Keratinocyte (primary cell): ENCODE data around the gene PFDN5. TPM values are rescaled to one million over a fixed set of nuclear protein-coding genes. Genes with fewer than 3 reads are reported as not detected.

Experiments
- DNase-seq: peaks from one replicate; pipeline ENCODE4 v3.0.0-alpha.2; 2011; ENCODE audit warnings: low read depth, missing footprints, low spot score
- FAIRE-seq: peaks from 2 replicates; lab custom pipeline; 2011; peaks lifted over from hg19 to GRCh38; lab: Jason Lieb, UNC
- H2AFZ ChIP-seq: 2 replicates; pipeline ENCODE4 v1.6.0; 2012; ENCODE audit warnings: low read length, control low read depth, inconsistent platforms; ENCODE audit not compliant: control insufficient read depth
- H3K27ac ChIP-seq: 2 replicates; pipeline ENCODE4 v1.5.1; 2011; ENCODE audit warnings: low read length; ENCODE audit not compliant: control insufficient read depth, insufficient read depth
- H3K27me3 ChIP-seq: 3 replicates; pipeline ENCODE4 v1.6.0; 2011; ENCODE audit warnings: low read length; ENCODE audit not compliant: control insufficient read depth, insufficient read depth; ENCODE audit errors: extremely low read depth
- H3K36me3 ChIP-seq, 2 experiments: 2 replicates in 1 of 2; 3 replicates in 1 of 2; pipeline ENCODE4 v1.5.1; 2011; ENCODE audit warnings: low read length in 2 of 2, mild to moderate bottlenecking in 1 of 2; ENCODE audit not compliant: control insufficient read depth in 2 of 2, insufficient read depth in 2 of 2; ENCODE audit errors: extremely low read depth in 1 of 2
- H3K4me1 ChIP-seq: 3 replicates; pipeline ENCODE4 v1.5.1; 2011; ENCODE audit warnings: low read length; ENCODE audit not compliant: control insufficient read depth, insufficient read depth; ENCODE audit errors: extremely low read depth
- H3K4me2 ChIP-seq: 3 replicates; pipeline ENCODE4 v1.6.0; 2011; ENCODE audit warnings: low read depth, low read length; ENCODE audit not compliant: control insufficient read depth, insufficient read depth; ENCODE audit errors: extremely low read depth
- H3K4me3 ChIP-seq, 3 experiments: fragments of 200-600 bp in 1 of 3; sonication (generic) in 1 of 3; 2 replicates in 2 of 3; 3 replicates in 1 of 3; pipeline ENCODE4 v1.5.1; 2011 to 2016; ENCODE audit warnings: low read length in 3 of 3, mild to moderate bottlenecking in 3 of 3, control low read depth in 2 of 3, inconsistent platforms in 1 of 3, low read depth in 1 of 3, mixed read lengths in 1 of 3, mixed run types in 1 of 3, moderate library complexity in 1 of 3; ENCODE audit not compliant: control insufficient read depth in 2 of 3, insufficient read depth in 2 of 3; ENCODE audit errors: extremely low read depth in 1 of 3
- H3K79me2 ChIP-seq: 2 replicates; pipeline ENCODE4 v1.6.0; 2012; ENCODE audit warnings: low read length; ENCODE audit not compliant: control insufficient read depth, insufficient read depth
- H3K9ac ChIP-seq: 3 replicates; pipeline ENCODE4 v1.6.0; 2011; ENCODE audit warnings: low read length; ENCODE audit not compliant: control insufficient read depth, insufficient read depth; ENCODE audit errors: extremely low read depth
- H3K9me1 ChIP-seq: 3 replicates; pipeline ENCODE4 v1.6.0; 2011; ENCODE audit warnings: low read length; ENCODE audit not compliant: control insufficient read depth, insufficient read depth; ENCODE audit errors: extremely low read depth
- H3K9me3 ChIP-seq: 2 replicates; pipeline ENCODE4 v1.5.1; 2012; ENCODE audit warnings: low read depth, low read length; ENCODE audit not compliant: control insufficient read depth
- H4K20me1 ChIP-seq: 3 replicates; pipeline ENCODE4 v1.6.0; 2011; ENCODE audit warnings: low read length; ENCODE audit not compliant: control insufficient read depth, insufficient read depth; ENCODE audit errors: extremely low read depth
- EZH2 ChIP-seq: IDR thresholded peaks from one replicate; pipeline ENCODE4 v1.6.1; 2012; ENCODE audit warnings: inconsistent platforms, mild to moderate bottlenecking, low read length, moderate library complexity
- dilution Hi-C: fragments of 300-500 bp; cut with MboI; formaldehyde crosslinking; loops from one replicate; pipeline ENCODE4 v1.7.0; 2020; ENCODE audit warnings: low sequenced_read_pairs; ENCODE audit not compliant: extremely low pct_ligation_motif_present
- polyA plus RNA-seq, 5 experiments: library from polyadenylated mRNA; depleted of rRNA in 3 of 5; stranded (reverse) in 3 of 5; stranded (forward) in 1 of 5; unstranded in 1 of 5; fragments of >200 nt; gene quantifications; 1 replicate in 1 of 5; 2 replicates in 3 of 5; 3 replicates in 1 of 5; pipeline versions ENCODE4 v1.2.1 to v1.2.3, GENCODE V29; 2011 to 2012; ENCODE audit warnings: missing spikeins in 2 of 5, low read depth in 1 of 5, low replicate concordance in 1 of 5
- TF ChIP-seq, protein P1 (sequence below), 3 experiments: IDR thresholded peaks in 1 of 3; conservative IDR thresholded peaks in 1 of 3; optimal IDR thresholded peaks in 1 of 3; 2 replicates in 2 of 3; 3 replicates in 1 of 3; pipeline versions ENCODE3 to v1.5.1; 2011; ENCODE audit warnings: low read length in 3 of 3, mild to moderate bottlenecking in 3 of 3, moderate library complexity in 2 of 3, control low read depth in 1 of 3, inconsistent platforms in 1 of 3; ENCODE audit not compliant: insufficient read depth in 2 of 3; ENCODE audit errors: extremely low read depth in 1 of 3

The PFDN5 gene
- polyA plus RNA-seq, 1 donor (not counting 4 experiments of a cell fraction or from before 2014, with no cell fraction given), result 659 TPM

- no peak for DNase-seq
Observed at GRCh38 chr12:53289891-53290290, 5.5 kb upstream of the PFDN5 start.

GRCh38 chr12:53290661-53291060 lies 4.7 kb upstream of the PFDN5 start:
- H3K27me3 ChIP-seq, result no peaks in the 10 kb centered on the region
- no peak overlapping the region for H3K4me2 ChIP-seq
- H3K27ac ChIP-seq, result no peak overlapping the region
- no peak overlapping the region for H3K9ac ChIP-seq
- no peaks in the 10 kb centered on the region for H4K20me1 ChIP-seq
- H3K9me3 ChIP-seq, result no peaks in the 10 kb centered on the region
- no peak for DNase-seq
- dilution Hi-C loops, result no loop called here
- no peak overlapping the region for H3K4me3 ChIP-seq
- no peak overlapping the region for H2AFZ ChIP-seq
- peaks cover 3% of the 10 kb centered on the region for H3K79me2 ChIP-seq
- TF ChIP-seq, protein P1, sequence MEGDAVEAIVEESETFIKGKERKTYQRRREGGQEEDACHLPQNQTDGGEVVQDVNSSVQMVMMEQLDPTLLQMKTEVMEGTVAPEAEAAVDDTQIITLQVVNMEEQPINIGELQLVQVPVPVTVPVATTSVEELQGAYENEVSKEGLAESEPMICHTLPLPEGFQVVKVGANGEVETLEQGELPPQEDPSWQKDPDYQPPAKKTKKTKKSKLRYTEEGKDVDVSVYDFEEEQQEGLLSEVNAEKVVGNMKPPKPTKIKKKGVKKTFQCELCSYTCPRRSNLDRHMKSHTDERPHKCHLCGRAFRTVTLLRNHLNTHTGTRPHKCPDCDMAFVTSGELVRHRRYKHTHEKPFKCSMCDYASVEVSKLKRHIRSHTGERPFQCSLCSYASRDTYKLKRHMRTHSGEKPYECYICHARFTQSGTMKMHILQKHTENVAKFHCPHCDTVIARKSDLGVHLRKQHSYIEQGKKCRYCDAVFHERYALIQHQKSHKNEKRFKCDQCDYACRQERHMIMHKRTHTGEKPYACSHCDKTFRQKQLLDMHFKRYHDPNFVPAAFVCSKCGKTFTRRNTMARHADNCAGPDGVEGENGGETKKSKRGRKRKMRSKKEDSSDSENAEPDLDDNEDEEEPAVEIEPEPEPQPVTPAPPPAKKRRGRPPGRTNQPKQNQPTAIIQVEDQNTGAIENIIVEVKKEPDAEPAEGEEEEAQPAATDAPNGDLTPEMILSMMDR (optimal IDR thresholded peaks at IDR 0.05 in 1 of 3, IDR thresholded peaks at IDR 0.05 in 1 of 3, conservative IDR thresholded peaks at IDR 0.05 in 1 of 3; ENCODE audit: extremely low read depth in 1 of 3, insufficient read depth in 2 of 3, low read length in 3 of 3), result no peak
- no peak for TF ChIP-seq EZH2
- H3K9me1 ChIP-seq, result no peaks in the 10 kb centered on the region
- no peak for FAIRE-seq
- peaks cover 0 to 35% of the 10 kb centered on the region in 2 experiments for H3K36me3 ChIP-seq
- peaks cover 4% of the 10 kb centered on the region for H3K4me1 ChIP-seq

More at GRCh38 chr12:53289891-53290290, 5.5 kb upstream of the PFDN5 start:
- Histone ChIP-seq H3K9me3 (no peaks in the 10 kb centered on the region), H2AFZ (no peak overlapping the region), H3K27me3 (no peaks in the 10 kb centered on the region), H3K9ac (no peak overlapping the region), H3K4me2 (no peak overlapping the region), H3K4me1 (peaks cover under 1% of the 10 kb centered on the region), H3K79me2 (no peaks in the 10 kb centered on the region), H4K20me1 (no peaks in the 10 kb centered on the region), H3K27ac (no peak overlapping the region), H3K36me3 (peaks cover 0 to 38% of the 10 kb centered on the region in 2 experiments), H3K9me1 (no peaks in the 10 kb centered on the region), H3K4me3 (no peak overlapping the region)
- FAIRE-seq, result no peak
- dilution Hi-C loops, result no loop called here
- TF ChIP-seq, protein P1 (optimal IDR thresholded peaks at IDR 0.05 in 1 of 3, IDR thresholded peaks at IDR 0.05 in 1 of 3, conservative IDR thresholded peaks at IDR 0.05 in 1 of 3; ENCODE audit: extremely low read depth in 1 of 3, insufficient read depth in 2 of 3, low read length in 3 of 3), result no peak
- no peak for TF ChIP-seq EZH2
